Prostate gland (tissue), 2 donors: Measurements from ENCODE around the gene PANK2. TPM values are rescaled to one million over a fixed set of nuclear protein-coding genes. Genes with fewer than 3 reads are reported as not detected.
"Not testable (repeated sequence)": the region's sequence is repeated elsewhere in the genome, so short reads cannot be mapped to it uniquely, and the experiment has no call there.

Experiments
- DNase-seq: peaks from one replicate; pipeline ENCODE4 v3.0.0-alpha.2; 2019; ENCODE audit warnings: low spot score
- H3K27ac ChIP-seq, 2 donors: fragments of 200-600 bp; sonication (generic); 2 replicates each; pipeline ENCODE4 v1.5.1; 2017 to 2019
- H3K27me3 ChIP-seq: fragments of 200-600 bp; sonication (generic); replicated peaks from 2 replicates; pipeline ENCODE4 v1.5.1; 2019; ENCODE audit not compliant: insufficient read depth
- H3K36me3 ChIP-seq, 2 donors: fragments of 200-600 bp; sonication (generic); 1 replicate in 1 of 2; 2 replicates in 1 of 2; pipeline versions ENCODE4 v1.5.1 to v1.8.1; 2017 to 2019
- H3K4me1 ChIP-seq: fragments of 200-600 bp; sonication (generic); replicated peaks from 2 replicates; pipeline ENCODE4 v1.5.1; 2019
- H3K4me3 ChIP-seq, 2 donors: fragments of 200-600 bp; sonication (generic); 2 replicates each; pipeline ENCODE4 v1.5.1; 2017 to 2019
- H3K9me3 ChIP-seq: fragments of 200-600 bp; sonication (generic); 2 replicates; pipeline ENCODE4 v1.5.1; 2017
- POLR2A ChIP-seq: fragments of 450-650 bp; IDR thresholded peaks from one replicate; pipeline ENCODE4 v1.6.1; 2016; ENCODE audit warnings: antibody characterized with exemption, mild to moderate bottlenecking
- POLR2AphosphoS5 ChIP-seq: sonication (generic); formaldehyde crosslinking; IDR thresholded peaks from one replicate; pipeline ENCODE4 v1.6.1; 2017; ENCODE audit warnings: antibody characterized with exemption
- WGBS: methylation state at CpG from one replicate; pipeline ENCODE4 v1.1.5; 2018; 5-methylcytosine and 5-hydroxymethylcytosine counted together
- intact Hi-C: fragments of 100-400 bp; cut with DNase I; formaldehyde crosslinking; loops from one replicate; pipeline ENCODE4 v1.14.2; 2022
- total RNA-seq, 2 donors: library from RNA; depleted of rRNA; stranded (reverse); fragments of >200 nt; gene quantifications; one replicate each; pipeline ENCODE4 v1.1.0, GENCODE V29; 2016
- TF ChIP-seq, protein P1 (sequence below), 4 experiments: fragments of 200-600 bp in 2 of 4; fragments of 450-650 bp in 2 of 4; sonication (generic) in 2 of 4; IDR thresholded peaks; 1 replicate in 3 of 4; 2 replicates in 1 of 4; pipeline ENCODE4 v1.5.1; 2016 to 2019; ENCODE audit warnings: antibody characterized with exemption in 4 of 4, mild to moderate bottlenecking in 2 of 4, moderate library complexity in 2 of 4

Gene PANK2
- total RNA-seq, 2 donors from 2014 or later = 49.7 to 53.9 TPM

- TF ChIP-seq POLR2A (no peak), POLR2AphosphoS5 (no peak)
- TF ChIP-seq, protein P1, sequence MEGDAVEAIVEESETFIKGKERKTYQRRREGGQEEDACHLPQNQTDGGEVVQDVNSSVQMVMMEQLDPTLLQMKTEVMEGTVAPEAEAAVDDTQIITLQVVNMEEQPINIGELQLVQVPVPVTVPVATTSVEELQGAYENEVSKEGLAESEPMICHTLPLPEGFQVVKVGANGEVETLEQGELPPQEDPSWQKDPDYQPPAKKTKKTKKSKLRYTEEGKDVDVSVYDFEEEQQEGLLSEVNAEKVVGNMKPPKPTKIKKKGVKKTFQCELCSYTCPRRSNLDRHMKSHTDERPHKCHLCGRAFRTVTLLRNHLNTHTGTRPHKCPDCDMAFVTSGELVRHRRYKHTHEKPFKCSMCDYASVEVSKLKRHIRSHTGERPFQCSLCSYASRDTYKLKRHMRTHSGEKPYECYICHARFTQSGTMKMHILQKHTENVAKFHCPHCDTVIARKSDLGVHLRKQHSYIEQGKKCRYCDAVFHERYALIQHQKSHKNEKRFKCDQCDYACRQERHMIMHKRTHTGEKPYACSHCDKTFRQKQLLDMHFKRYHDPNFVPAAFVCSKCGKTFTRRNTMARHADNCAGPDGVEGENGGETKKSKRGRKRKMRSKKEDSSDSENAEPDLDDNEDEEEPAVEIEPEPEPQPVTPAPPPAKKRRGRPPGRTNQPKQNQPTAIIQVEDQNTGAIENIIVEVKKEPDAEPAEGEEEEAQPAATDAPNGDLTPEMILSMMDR (IDR thresholded peaks at IDR 0.05) = no peak
- intact Hi-C loops = no loop called here
- Histone ChIP-seq H3K4me1 (no peaks in the 10 kb centered on the region), H3K9me3 (no peaks in the 10 kb centered on the region), H3K27ac (no peak overlapping the region), H3K27me3 (no peaks in the 10 kb centered on the region), H3K4me3 (no peak overlapping the region), H3K36me3 (no peaks in the 10 kb centered on the region)
- 72% methylated on average over 5 of the region's 5 CpGs for WGBS
- no peak for DNase-seq
Observed at GRCh38 chr20:3904857-3905256, 15.7 kb downstream of the PANK2 start.

GRCh38 chr20:3906744-3907721, 17.8 kb downstream of the PANK2 start:
- H3K27me3 ChIP-seq, DNase-seq, H3K4me3 ChIP-seq, H3K4me1 ChIP-seq, H3K9me3 ChIP-seq, H3K27ac ChIP-seq, H3K36me3 ChIP-seq, intact Hi-C loops: not testable (repeated sequence)
- 91% methylated on average over 17 of the region's 17 CpGs for WGBS

GRCh38 chr20:3908667-3909066, 19.5 kb downstream of the PANK2 start:
- no peak for DNase-seq
- Histone ChIP-seq H3K27ac (no peak overlapping the region), H3K9me3 (no peaks in the 10 kb centered on the region), H3K4me1 (no peaks in the 10 kb centered on the region), H3K4me3 (no peak overlapping the region), H3K27me3 (no peaks in the 10 kb centered on the region), H3K36me3 (no peaks in the 10 kb centered on the region)
- WGBS = 93% methylated on average over 4 of the region's 4 CpGs
- intact Hi-C loops = no loop called here
- TF ChIP-seq POLR2AphosphoS5 = no peak
- TF ChIP-seq POLR2A = no peak
- TF ChIP-seq, protein P1 (IDR thresholded peaks at IDR 0.05) = no peak

DNA sequence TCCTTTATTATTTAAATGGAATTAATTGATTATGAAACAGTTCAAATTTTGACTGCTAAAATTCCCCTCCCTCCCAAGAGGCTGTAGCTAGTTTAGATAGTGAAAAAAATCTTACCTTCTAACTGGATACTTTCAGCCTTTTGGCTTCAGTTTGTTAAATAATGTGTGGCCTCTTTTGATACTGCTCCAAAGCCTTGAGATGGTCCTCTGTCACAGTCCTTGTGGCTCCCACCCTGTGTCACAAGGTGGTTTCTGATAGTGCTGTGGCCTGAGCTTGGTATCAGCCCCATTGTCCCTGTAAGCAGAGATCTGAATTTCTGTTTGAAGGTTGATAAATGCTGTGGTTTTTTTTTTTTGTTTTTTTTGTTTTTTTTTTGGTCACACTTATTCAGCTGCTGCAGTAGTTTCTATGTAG, 20.8 kb downstream of the PANK2 start:
- intact Hi-C loops = no loop called here
- H3K9me3 ChIP-seq = no peaks in the 10 kb centered on the region
- H3K36me3 ChIP-seq = no peaks in the 10 kb centered on the region

GRCh38 chr20:3910853-3911252, 21.7 kb downstream of the PANK2 start:
- no peaks in the 10 kb centered on the region for H3K9me3 ChIP-seq
- no peak overlapping the region for H3K27ac ChIP-seq
- intact Hi-C loops = no loop called here
- WGBS = 59% methylated on average over 2 of the region's 2 CpGs
- TF ChIP-seq, protein P1 (IDR thresholded peaks at IDR 0.05) = no peak
- TF ChIP-seq POLR2A = no peak
- TF ChIP-seq POLR2AphosphoS5 = no peak
- no peaks in the 10 kb centered on the region for H3K36me3 ChIP-seq
- no peak overlapping the region for H3K4me3 ChIP-seq
- H3K27me3 ChIP-seq = no peaks in the 10 kb centered on the region
- no peak for DNase-seq
- H3K4me1 ChIP-seq = no peaks in the 10 kb centered on the region

More for the DNA sequence above, 20.8 kb downstream of the PANK2 start:
- no peak overlapping the region for H3K4me3 ChIP-seq
- H3K27ac ChIP-seq = no peak overlapping the region
- TF ChIP-seq POLR2A (no peak), POLR2AphosphoS5 (no peak)
- TF ChIP-seq, protein P1 (IDR thresholded peaks at IDR 0.05) = no peak
- no peak for DNase-seq
- no peaks in the 10 kb centered on the region for H3K27me3 ChIP-seq
- no peaks in the 10 kb centered on the region for H3K4me1 ChIP-seq
